Stomach (tissue), 9 donors: ENCODE data around the gene COTL1. TPM values are rescaled to one million over a fixed set of nuclear protein-coding genes. Genes with fewer than 3 reads are reported as not detected.

Source experiments
- DNase-seq, 2 donors: peaks; one replicate each; pipeline versions ENCODE4 v3.0.0 to v3.0.0-alpha.2; 2013 to 2019
- H3K27ac ChIP-seq, 5 donors: fragments of 200-600 bp in 4 of 5; sonication (generic) in 4 of 5; one replicate each; pipeline ENCODE4 v1.5.1; 2013 to 2019; ENCODE audit warnings: mild to moderate bottlenecking in 1 of 5, moderate library complexity in 1 of 5
- H3K27me3 ChIP-seq, 3 donors: fragments of 200-600 bp; sonication (generic); one replicate each; pipeline ENCODE4 v1.5.1; 2017 to 2019; ENCODE audit warnings: mixed run types in 1 of 3
- H3K36me3 ChIP-seq, 4 donors: fragments of 200-600 bp; sonication (generic); 1 replicate in 3 of 4; 2 replicates in 1 of 4; pipeline ENCODE4 v1.5.1; 2016 to 2019
- H3K4me1 ChIP-seq, 4 donors: fragments of 200-600 bp; sonication (generic); one replicate each; pipeline ENCODE4 v1.5.1; 2016 to 2019
- H3K4me3 ChIP-seq, 4 donors: fragments of 200-600 bp; sonication (generic) in 3 of 4; one replicate each; pipeline ENCODE4 v1.5.1; 2016 to 2019; ENCODE audit warnings: mild to moderate bottlenecking in 1 of 4
- H3K9me3 ChIP-seq, 4 donors: fragments of 200-600 bp; sonication (generic); one replicate each; pipeline ENCODE4 v1.5.1; 2016 to 2019
- CTCF ChIP-seq, 7 experiments: fragments of 450-650 bp in 4 of 7; fragments of 200-600 bp in 3 of 7; sonication (generic) in 3 of 7; IDR thresholded peaks; one replicate each; pipeline ENCODE4 v1.5.1; 2016 to 2019; ENCODE audit warnings: antibody characterized with exemption in 7 of 7, control low read depth in 2 of 7, mild to moderate bottlenecking in 1 of 7
- EP300 ChIP-seq: sonication (generic); formaldehyde crosslinking; IDR thresholded peaks from one replicate; pipeline ENCODE4 v1.6.1; 2017; ENCODE audit warnings: antibody characterized with exemption
- POLR2A ChIP-seq, 4 donors: fragments of 450-650 bp; IDR thresholded peaks; one replicate each; pipeline ENCODE4 v1.6.1; 2016; ENCODE audit warnings: antibody characterized with exemption in 4 of 4, control low read depth in 2 of 4, mild to moderate bottlenecking in 1 of 4, moderate library complexity in 1 of 4
- POLR2AphosphoS5 ChIP-seq, 3 donors: sonication (generic); formaldehyde crosslinking; IDR thresholded peaks; one replicate each; pipeline ENCODE4 v1.6.1; 2016; ENCODE audit warnings: antibody characterized with exemption in 3 of 3
- WGBS, 5 donors: extraction: QIAGEN DNeasy Blood & Tissue Kit in 3 of 5; methylation state at CpG; one replicate each; pipeline versions ENCODE4 v1.1.5 to v1.1.7; 2013 to 2018; 5-methylcytosine and 5-hydroxymethylcytosine counted together
- intact Hi-C: fragments of 100-400 bp; cut with DNase I; formaldehyde crosslinking; loops from one replicate; pipeline ENCODE4 v1.15.1; 2023; ENCODE audit warnings: low total_unique reads
- polyA plus RNA-seq, 3 donors: library from polyadenylated mRNA; stranded (reverse); fragments of 200-250 nt; gene quantifications; one replicate each; pipeline ENCODE4 v1.2.3, GENCODE V29; 2013
- total RNA-seq, 5 donors: library from RNA; depleted of rRNA; stranded (reverse); fragments of >200 nt; gene quantifications; one replicate each; pipeline versions ENCODE4 v1.1.0 to v1.2.3, GENCODE V29; 2014 to 2016
- donor health status: healthy with polysubstance abuse.
- donor health status: Bipolar disorder and iron deficiency.
- donor health status: healthy.

COTL1 gene
- total and polyA plus RNA-seq, 8 donors: 40.3 to 187 (median 177) TPM

GRCh38 chr16:84643180-84643583 is 25.3 kb upstream of the COTL1 start:
- H3K4me1 ChIP-seq: peaks cover 0 to 48% (median 27%) of the 10 kb centered on the region in 4 donors
- 42 to 72% (median 53%) methylated on average over 6 to 8 of the region's 8 CpGs for WGBS, 5 donors
- DNase-seq: peak; percentile 45 to 78
- intact Hi-C loops: no loop called here
- H3K9me3 ChIP-seq: no peaks in the 10 kb centered on the region
- no peak overlapping the region for H3K4me3 ChIP-seq
- peak overlapping the region in 4 of 5 donors; percentile 2 to 74 (median 34) for H3K27ac ChIP-seq
- no peaks in the 10 kb centered on the region for H3K36me3 ChIP-seq
- TF ChIP-seq POLR2AphosphoS5 (IDR thresholded peaks at IDR 0.05): peak; percentile 12 to 69 (median 53)
- TF ChIP-seq POLR2A (IDR thresholded peaks at IDR 0.05): no peak
- TF ChIP-seq CTCF (IDR thresholded peaks at IDR 0.05): no peak
- TF ChIP-seq EP300: peak; percentile 20
- H3K27me3 ChIP-seq: no peaks in the 10 kb centered on the region

GRCh38 chr16:84641643-84642358 is 23.9 kb upstream of the COTL1 start:
- DNase-seq: no peak
- intact Hi-C loops: no loop called here
- no peak for TF ChIP-seq POLR2A (IDR thresholded peaks at IDR 0.05)
- no peak for TF ChIP-seq EP300
- no peak for TF ChIP-seq CTCF (IDR thresholded peaks at IDR 0.05)
- TF ChIP-seq POLR2AphosphoS5 (IDR thresholded peaks at IDR 0.05): no peak
- Histone ChIP-seq H3K27ac (peak overlapping the region in 4 of 5 donors; percentile 16 to 66 (median 31)), H3K4me1 (peaks cover 0 to 39% (median 18%) of the 10 kb centered on the region in 4 donors), H3K9me3 (no peaks in the 10 kb centered on the region), H3K36me3 (no peaks in the 10 kb centered on the region), H3K4me3 (no peak overlapping the region), H3K27me3 (no peaks in the 10 kb centered on the region)
- WGBS, 5 donors: 80 to 92% (median 84%) methylated on average over 6 of the region's 6 CpGs

- no peak overlapping the region for H3K27ac ChIP-seq
- TF ChIP-seq EP300 (no peak), CTCF (IDR thresholded peaks at IDR 0.05) (no peak), POLR2AphosphoS5 (IDR thresholded peaks at IDR 0.05) (no peak), POLR2A (IDR thresholded peaks at IDR 0.05) (no peak)
- 88 to 98% (median 96%) methylated on average over 5 of the region's 5 CpGs for WGBS, 5 donors
- DNase-seq: no peak
- no peaks in the 10 kb centered on the region for H3K36me3 ChIP-seq
- no peaks in the 10 kb centered on the region for H3K9me3 ChIP-seq
- H3K27me3 ChIP-seq: no peaks in the 10 kb centered on the region
- intact Hi-C loops: no loop called here
- no peak overlapping the region for H3K4me3 ChIP-seq
- H3K4me1 ChIP-seq: peaks cover 0 to 39% (median 22%) of the 10 kb centered on the region in 4 donors
Observed at GRCh38 chr16:84640145-84640544, 22.3 kb upstream of the COTL1 start.

- Histone ChIP-seq H3K27me3 (no peaks in the 10 kb centered on the region), H3K36me3 (no peaks in the 10 kb centered on the region), H3K27ac (no peak overlapping the region), H3K4me1 (peaks cover 0 to 32% (median 21%) of the 10 kb centered on the region in 4 donors), H3K9me3 (no peaks in the 10 kb centered on the region), H3K4me3 (no peak overlapping the region)
- TF ChIP-seq POLR2AphosphoS5 (IDR thresholded peaks at IDR 0.05): no peak
- no peak for TF ChIP-seq POLR2A (IDR thresholded peaks at IDR 0.05)
- TF ChIP-seq EP300: no peak
- no peak for TF ChIP-seq CTCF (IDR thresholded peaks at IDR 0.05)
- intact Hi-C loops: no loop called here
- DNase-seq: no peak
- 93 to 99% (median 94%) methylated on average over 8 of the region's 8 CpGs for WGBS, 5 donors
Observed at GRCh38 chr16:84638231-84638806, 20.4 kb upstream of the COTL1 start.
